ENCODE results near the gene HDAC9.

DNA sequence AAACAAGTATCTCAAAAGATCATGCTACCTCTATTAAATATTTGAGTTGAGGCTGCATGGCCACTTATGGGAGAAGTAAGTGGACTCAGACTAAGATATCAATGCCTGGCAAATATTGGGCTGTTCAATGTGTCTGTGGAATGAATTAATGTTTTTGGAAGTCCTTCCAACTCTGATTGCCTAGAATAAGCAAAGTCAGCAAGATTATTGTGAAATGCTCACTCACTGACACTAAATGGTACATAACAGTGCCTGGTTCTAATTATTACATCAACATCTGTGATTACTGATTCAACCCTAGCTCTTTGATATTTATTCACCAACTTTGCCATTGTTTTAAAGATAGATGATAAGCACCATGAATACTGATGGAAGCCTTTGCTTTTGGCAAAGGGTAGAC, 45.5 kb upstream of the HDAC9 start:
- TF ChIP-seq, protein P1, sequence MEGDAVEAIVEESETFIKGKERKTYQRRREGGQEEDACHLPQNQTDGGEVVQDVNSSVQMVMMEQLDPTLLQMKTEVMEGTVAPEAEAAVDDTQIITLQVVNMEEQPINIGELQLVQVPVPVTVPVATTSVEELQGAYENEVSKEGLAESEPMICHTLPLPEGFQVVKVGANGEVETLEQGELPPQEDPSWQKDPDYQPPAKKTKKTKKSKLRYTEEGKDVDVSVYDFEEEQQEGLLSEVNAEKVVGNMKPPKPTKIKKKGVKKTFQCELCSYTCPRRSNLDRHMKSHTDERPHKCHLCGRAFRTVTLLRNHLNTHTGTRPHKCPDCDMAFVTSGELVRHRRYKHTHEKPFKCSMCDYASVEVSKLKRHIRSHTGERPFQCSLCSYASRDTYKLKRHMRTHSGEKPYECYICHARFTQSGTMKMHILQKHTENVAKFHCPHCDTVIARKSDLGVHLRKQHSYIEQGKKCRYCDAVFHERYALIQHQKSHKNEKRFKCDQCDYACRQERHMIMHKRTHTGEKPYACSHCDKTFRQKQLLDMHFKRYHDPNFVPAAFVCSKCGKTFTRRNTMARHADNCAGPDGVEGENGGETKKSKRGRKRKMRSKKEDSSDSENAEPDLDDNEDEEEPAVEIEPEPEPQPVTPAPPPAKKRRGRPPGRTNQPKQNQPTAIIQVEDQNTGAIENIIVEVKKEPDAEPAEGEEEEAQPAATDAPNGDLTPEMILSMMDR (IDR thresholded peaks at IDR 0.05): no peak
- TF ChIP-seq POLR2A (IDR thresholded peaks at IDR 0.05): no peak
